ENCODE results near the gene SPON1. TPM values are rescaled to one million over a fixed set of nuclear protein-coding genes. Genes with fewer than 3 reads are reported as not detected.
A peak's percentile ranks its signal among the peaks of the same experiment; 100 is the strongest.

Gene SPON1
- total RNA-seq, 1 donor from 2014 or later, result 0.68 TPM

DNA sequence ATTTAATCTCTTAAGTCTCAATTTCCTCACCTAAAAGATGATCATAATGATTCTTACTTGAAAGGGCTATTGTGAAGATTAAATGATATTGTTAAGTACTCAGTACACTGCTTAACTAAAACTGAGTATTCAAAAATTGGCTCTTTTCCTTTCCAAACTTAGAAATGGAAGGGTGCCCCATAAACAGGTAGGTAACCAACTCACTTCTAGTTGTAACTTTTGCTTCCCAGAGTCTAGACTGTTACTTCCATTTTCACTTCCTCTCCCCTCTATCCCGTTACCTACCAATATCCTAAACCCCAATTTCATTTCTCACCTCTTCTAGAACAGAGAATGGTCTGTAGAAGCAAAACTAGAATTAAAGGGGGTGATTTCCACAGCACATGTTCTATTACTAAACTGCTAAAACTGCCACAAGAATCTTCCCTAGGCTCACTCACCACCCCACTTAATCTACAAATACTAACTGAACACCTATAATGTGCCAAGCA is 346.4 kb downstream of the SPON1 start:
- ATAC-seq, result peak; percentile 25
- DNase-seq (ENCODE audit: low spot score), result no peak

- DNase-seq (ENCODE audit: low spot score), result no peak
- ATAC-seq, result no peak
Measured at GRCh38 chr11:14309425-14310192, 347.1 kb downstream of the SPON1 start.

GRCh38 chr11:14310679-14311078 is 348.2 kb downstream of the SPON1 start:
- DNase-seq (ENCODE audit: low spot score), result no peak
- no peak for ATAC-seq

- ATAC-seq, result no peak
Measured at GRCh38 chr11:14312736-14313438, 350.4 kb downstream of the SPON1 start.

GRCh38 chr11:14314127-14314526 is 351.6 kb downstream of the SPON1 start:
- DNase-seq (ENCODE audit: low spot score) (no peak), ATAC-seq (no peak)

More at GRCh38 chr11:14312736-14313438, 350.4 kb downstream of the SPON1 start:
- DNase-seq (ENCODE audit: low spot score), result no peak

DNA sequence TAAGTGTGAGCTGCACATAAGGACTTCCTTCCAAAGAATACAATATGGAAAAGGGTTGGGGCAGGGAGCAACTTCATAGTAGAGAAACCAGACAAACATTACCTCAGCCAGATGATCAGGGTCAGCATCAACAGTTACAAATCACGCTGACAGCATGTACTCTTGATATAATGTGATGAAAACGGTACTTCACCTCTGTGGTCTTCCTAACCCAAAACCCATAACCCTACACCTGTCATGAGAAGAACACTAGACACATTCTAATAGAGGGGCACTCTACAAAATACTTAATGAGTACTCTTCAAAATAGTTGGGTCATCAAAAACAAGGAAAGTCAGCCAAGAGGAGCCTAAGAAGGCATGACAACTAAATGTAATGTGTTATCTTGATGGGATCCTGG is 352.6 kb downstream of the SPON1 start:
- DNase-seq (ENCODE audit: low spot score), result no peak
- ATAC-seq, result no peak

All from left lobe of liver (tissue), 2 donors.